KOPT-K1 (cell line): Measurements from ENCODE around the gene NCOA7.
"Not testable (repeated sequence)": the region's sequence is repeated elsewhere in the genome, so short reads cannot be mapped to it uniquely, and the experiment has no call there.

Experiments
- H3K27ac ChIP-seq: fragments of 200-600 bp; sonication (generic); 2 replicates; pipeline ENCODE4 v1.5.1; 2016; ENCODE audit warnings: antibody characterized with exemption, mild to moderate bottlenecking, low read depth, low read length; ENCODE audit not compliant: poor library complexity, severe bottlenecking
- H3K36me3 ChIP-seq: fragments of 200-600 bp; sonication (generic); 2 replicates; pipeline ENCODE4 v1.5.1; 2017; ENCODE audit warnings: antibody characterized with exemption, mild to moderate bottlenecking, low read length, moderate library complexity; ENCODE audit not compliant: insufficient read depth
- H3K9me3 ChIP-seq: fragments of 200-600 bp; sonication (generic); 2 replicates; pipeline ENCODE4 v1.5.1; 2017; ENCODE audit warnings: antibody characterized with exemption, low read length, mild to moderate bottlenecking; ENCODE audit not compliant: insufficient read depth, poor library complexity, severe bottlenecking

NCOA7 gene

DNA sequence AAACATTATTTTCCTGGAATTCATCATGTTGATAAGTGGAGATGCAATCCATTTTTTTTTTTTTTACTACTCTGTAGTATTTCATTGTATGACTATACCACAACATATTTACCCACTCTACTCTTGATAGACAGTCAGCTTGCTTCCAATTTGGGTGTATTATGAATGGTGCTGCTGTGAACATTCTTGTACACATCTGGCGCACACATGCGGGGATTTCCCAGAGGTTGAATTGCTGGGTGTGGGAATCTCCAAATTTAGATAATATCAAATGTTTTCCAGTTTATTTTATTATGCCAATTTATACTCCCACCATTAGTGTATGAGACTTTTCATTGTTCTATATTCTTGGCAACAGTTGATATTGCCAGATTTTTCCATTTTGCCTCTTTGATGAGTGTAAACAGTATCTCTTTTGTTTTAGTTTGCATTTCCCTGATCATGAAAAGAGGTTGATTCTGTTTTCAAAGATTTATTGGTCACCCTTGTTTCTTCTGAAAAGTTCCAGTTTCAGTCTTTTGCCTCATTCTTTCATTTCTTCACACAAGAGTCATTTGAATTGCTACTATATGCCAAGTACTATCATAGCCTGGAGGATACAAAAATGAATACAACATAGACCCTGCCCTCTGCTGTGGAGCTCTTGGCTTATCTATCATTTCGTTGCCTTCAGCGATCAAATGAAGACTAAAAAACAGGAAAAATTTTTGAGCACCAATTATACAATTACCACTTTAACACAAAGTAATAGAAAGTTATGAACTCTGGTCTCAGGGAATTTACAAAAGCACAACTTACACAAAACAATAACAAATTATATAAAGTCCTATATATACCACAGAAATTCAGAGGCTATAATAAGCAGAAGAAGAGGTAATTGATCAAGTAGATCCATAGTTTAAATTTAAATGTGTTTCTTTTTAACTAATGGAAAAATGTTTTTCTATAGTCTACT, 17.1 kb upstream of the NCOA7 start:
- Histone ChIP-seq H3K9me3 (no peaks in the 10 kb centered on the region), H3K27ac (no peak overlapping the region), H3K36me3 (no peaks in the 10 kb centered on the region)

DNA sequence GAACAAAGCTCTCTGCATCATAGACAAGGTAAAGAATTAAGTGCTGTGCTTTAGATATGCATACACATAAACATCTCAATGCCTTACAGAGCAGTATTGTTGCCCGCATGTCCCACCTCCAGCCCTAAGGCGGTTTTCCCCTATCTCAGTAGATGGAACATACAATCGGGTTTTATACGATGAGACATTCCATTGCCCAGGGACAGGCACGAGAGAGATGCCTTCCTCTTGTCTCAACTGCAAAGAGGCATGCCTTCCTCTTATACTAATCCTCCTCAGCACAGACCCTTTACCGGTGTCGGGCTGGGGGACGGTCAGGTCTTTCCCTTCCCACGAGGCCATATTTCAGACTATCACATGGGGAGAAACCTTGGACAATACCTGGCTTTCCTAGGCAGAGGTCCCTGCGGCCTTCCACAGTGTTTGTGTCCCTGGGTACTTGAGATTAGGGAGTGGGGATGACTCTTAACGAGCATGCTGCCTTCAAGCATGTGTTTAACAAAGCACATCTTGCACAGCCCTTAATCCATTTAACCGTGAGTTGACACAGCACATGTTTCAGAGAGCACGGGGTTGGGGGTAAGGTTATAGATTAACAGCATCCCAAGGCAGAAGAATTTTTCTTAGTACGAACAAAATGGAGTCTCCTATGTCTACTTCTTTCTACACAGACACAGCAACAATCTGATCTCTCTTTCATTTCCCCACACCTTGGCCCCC, 14.5 kb upstream of the NCOA7 start:
- H3K9me3 ChIP-seq, H3K36me3 ChIP-seq, H3K27ac ChIP-seq: not testable (repeated sequence)

DNA sequence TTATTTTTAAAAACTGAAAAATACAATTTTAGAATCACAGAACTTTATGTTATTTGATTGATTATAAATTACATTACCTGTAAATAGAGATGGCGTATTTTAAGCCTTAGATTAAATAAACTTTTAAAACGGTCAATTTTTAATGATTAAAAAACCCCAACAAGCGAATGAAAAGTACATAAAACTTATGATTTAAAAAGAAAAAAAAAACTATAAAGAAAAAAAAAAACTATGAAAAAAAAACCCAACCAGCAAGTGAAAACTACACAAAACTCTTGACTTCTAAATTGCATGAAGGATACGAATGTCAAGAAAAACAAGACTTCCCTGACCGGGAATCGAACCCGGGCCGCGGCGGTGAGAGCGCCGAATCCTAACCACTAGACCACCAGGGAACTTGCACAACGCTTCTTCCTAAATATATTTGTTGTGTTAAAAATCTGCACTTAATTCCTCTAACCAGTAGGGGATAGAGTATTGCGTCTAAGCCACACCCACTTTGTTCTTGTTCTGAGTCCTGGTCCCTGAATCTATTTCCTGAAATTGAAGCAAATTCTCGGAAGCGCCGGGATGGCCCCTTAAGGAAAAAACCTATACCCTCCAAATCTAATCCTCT, 10.7 kb upstream of the NCOA7 start:
- Histone ChIP-seq H3K27ac (peak overlapping the region; percentile 68), H3K9me3 (no peaks in the 10 kb centered on the region)

DNA sequence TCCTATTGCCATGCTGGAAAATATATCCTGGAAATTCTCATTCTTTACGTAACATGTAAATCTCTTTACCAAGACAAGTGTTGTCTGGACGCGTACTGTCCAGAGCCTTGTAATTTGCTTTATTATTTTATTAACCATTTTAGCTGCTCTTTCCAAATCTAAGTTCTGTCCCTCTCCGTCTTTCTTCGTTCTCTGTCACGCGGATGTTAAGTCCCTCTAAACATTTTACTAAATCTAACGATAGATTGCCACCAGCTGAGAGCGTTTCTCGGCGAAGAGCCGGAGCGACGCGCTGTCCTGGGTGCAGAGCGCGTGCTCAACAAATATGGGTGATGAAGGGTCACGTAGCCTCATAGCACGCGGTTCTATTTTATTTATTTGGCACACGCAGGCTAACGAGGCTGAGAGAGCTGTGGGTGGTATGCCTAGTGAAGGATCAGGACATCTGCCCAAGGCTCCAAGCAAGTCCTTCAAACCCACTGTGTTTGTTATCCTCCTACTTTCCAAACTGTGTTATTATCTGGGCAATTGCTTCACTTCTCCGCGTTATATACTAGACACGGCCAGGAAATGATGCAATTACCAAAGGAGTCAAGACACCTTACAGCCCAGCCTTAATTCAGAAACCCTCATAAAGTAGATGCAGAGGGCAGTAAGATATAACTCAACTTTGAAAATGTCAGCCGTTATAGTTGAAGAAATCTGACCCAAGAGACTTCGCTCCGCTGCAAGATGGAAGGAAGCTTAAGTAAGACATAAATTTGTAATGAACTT, 10.0 kb upstream of the NCOA7 start:
- Histone ChIP-seq H3K36me3 (no peaks in the 10 kb centered on the region), H3K9me3 (no peaks in the 10 kb centered on the region), H3K27ac (peak overlapping the region; percentile 68)

More for the DNA sequence above, 10.7 kb upstream of the NCOA7 start:
- H3K36me3 ChIP-seq: no peaks in the 10 kb centered on the region

DNA sequence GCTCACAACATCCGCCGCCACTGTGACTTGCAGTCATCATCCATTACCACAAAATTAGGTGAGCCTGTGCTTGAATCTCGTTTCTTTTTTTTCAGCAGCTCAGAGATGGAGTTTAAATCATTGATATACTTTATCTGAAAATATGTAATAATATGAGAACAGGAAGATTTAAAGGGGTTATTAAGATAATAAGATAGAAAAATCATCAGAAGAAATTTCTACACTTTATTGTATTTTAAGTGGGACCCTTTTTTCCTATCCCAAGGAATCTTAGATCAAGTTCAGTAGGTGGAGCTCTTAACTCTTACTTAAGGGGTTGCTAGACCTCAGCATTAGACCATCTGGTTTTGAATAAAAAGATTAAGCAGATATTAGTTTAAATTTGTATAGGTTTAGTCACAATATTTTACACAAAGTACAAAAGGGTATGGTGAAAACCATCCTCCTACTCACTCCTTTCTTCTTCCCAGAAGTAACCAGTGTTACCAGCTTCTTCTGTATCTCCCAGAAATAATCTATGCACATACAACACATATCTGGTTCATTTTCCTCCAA, 9.4 kb upstream of the NCOA7 start:
- Histone ChIP-seq H3K36me3 (no peaks in the 10 kb centered on the region), H3K9me3 (no peaks in the 10 kb centered on the region), H3K27ac (peak overlapping the region; percentile 68)

DNA sequence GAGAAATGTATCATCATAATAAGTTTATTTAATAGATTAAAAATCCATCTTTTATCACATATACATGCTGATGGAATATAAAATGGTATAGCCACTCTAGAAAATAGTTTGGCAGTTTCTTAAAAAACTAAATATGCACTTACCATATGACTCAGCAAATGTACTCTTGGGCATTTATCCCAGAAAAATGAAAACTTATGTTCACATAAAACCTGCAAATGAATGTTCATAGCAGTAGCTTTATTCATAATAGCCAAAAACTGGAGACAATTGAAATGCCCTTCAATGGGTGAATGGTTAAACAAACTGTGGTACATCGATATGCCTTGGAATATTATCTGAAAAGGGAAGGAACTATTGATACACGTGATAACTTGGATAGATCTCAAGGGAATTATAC, 6.4 kb upstream of the NCOA7 start:
- no peak overlapping the region for H3K27ac ChIP-seq
- H3K36me3 ChIP-seq: no peaks in the 10 kb centered on the region
- no peaks in the 10 kb centered on the region for H3K9me3 ChIP-seq

DNA sequence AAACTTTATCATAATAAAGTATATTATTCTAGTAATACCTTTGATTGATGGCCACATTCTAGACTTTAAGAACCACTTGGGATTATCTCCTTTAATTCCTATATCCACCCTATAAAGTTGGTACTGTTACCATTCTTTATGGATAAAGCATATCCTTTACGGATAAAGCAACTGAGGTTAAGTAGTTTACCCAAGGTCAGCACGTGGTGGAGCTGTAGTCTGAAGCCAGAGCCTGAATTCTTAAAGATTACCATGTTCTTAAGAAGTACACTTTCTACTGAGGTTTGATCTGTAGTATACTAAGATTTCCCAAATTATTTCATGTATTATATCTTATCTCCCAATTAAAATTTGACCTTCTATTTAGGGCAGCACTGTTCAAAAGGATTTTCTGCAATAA, 3.0 kb upstream of the NCOA7 start:
- Histone ChIP-seq H3K36me3 (no peaks in the 10 kb centered on the region), H3K9me3 (no peaks in the 10 kb centered on the region), H3K27ac (no peak overlapping the region)

DNA sequence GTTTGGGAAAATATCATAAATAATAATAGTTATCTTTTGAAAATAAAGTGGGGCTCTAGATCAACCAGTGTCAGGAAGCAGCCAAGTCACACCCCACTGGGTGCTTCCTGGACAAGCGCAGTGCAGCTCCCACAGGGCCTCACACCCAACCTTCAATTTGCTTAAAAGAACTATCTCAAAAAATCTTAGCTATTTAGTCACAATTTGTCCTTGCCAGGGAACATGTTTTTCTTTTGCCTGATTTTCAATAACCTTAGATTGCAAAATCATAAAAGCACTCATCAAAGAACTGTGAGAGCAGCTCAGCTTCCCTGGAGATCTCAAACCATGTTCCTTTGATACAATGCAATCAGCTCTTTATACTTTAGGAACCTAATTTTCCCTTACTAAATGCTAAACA, 1.6 kb upstream of the NCOA7 start:
- H3K27ac ChIP-seq: peak overlapping the region; percentile 82
- no peaks in the 10 kb centered on the region for H3K36me3 ChIP-seq
- no peaks in the 10 kb centered on the region for H3K9me3 ChIP-seq

DNA sequence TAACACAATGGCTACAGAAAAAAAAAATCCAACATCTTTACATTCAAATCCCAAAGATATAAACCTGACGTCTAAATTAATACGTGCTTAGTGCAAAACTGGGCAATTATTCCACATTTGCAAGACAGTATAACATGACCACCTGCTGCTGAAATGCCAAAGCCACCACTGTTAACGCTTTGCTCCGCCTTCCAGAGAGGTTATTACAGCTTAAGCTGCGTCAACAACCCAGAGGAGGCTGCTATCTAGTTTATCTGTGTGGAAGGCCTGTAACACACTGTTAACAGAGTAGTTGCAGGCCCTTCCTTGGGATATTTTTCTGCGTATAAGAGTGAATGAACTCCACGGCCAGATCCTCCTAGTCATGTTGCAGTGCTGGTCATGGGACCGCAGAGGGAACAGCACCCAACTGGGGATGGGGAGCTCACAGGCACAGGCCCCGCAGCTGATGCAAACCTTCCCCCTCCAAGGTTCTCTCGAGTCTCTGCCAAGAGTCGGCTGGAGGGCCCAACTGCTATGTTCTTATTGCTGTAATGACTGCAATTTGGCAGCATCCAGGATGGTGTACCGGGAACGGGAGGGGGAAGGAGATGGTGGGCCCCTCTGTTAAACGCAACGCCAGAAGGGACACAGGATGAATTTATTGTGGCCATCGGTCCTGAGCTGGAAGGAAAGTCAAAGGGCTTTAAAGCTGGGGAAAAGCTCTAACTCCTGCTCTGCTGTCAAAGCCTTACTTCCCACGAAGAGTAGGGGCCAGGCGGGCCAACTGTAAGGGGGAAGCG, 993 bp upstream of the NCOA7 start:
- Histone ChIP-seq H3K27ac (peak overlapping the region; percentile 82), H3K9me3 (no peaks in the 10 kb centered on the region), H3K36me3 (no peaks in the 10 kb centered on the region)

DNA sequence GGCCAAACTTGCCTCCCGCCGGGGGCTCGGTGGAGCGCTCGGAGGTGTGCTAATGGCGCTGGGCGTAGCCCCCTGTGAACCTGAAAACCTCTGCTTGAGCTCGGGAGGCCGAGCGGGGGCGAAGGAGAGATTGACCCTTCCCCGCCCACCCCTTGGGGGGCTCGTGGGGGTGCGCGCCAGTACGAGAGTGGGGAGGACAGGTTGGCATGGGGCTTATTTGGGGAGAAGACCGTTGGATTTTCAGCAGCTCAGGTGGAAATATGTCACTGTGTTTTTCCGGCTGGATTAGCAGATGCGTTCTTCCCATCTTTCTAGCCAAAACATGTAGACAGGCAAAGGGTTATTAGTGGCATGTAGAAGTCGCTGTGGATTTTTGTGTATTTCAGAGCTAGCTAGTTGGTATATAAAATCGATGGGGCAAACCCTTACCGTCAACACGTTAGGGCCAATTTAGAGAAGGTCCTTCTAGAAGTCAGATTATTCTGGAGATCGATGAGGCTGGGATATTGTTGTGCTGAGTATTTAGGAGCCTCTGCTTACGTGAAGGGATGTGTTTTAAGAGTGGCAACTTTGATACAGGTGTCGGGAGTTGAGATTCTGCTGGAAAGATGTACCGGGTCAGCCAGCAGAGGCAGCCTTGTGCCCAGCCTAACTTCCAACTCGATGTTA, 525 bp downstream of the NCOA7 start:
- Histone ChIP-seq H3K36me3 (no peaks in the 10 kb centered on the region; the same call in 1 of the 2 replicates), H3K9me3 (no peaks in the 10 kb centered on the region), H3K27ac (peak overlapping the region; percentile 82)

DNA sequence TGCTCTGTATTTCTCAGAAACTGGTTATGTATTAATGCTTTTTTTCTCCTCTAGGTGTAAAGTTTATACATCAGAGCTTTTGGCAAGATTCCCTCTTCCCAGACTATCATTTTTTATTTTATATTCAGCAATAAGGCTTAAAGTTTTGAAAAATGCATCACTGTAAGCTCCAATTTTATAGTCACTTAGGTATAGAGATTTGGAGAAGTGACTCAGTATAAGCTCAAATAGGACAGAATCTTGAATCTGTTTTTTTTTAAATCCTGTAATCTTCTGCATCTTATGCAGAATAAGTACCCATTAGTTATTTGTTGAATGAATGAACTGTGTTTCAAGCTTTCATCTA, 1.0 kb downstream of the NCOA7 start:
- Histone ChIP-seq H3K9me3 (no peaks in the 10 kb centered on the region), H3K36me3 (peaks cover 2% of the 10 kb centered on the region; the same call in 1 of the 2 replicates), H3K27ac (peak overlapping the region; percentile 82)

DNA sequence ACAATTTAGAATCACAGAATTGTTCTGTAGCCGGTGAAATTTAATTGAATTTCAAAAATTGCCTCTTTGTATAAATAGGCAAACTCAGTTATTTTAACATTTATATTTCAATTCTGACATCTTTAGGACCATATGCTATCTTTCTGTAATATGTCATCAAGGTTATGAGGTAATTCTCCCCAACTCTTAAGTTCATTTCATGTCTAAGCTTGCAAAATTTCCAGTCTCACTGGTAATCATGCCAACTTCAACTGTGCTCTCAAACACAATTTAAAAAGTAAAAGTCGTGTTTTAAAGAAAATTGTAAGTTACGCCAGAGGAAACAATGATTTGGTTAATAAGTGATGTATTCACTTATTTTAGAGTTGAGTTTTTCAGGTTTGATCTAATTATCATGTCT, 1.4 kb downstream of the NCOA7 start:
- no peak overlapping the region for H3K27ac ChIP-seq

DNA sequence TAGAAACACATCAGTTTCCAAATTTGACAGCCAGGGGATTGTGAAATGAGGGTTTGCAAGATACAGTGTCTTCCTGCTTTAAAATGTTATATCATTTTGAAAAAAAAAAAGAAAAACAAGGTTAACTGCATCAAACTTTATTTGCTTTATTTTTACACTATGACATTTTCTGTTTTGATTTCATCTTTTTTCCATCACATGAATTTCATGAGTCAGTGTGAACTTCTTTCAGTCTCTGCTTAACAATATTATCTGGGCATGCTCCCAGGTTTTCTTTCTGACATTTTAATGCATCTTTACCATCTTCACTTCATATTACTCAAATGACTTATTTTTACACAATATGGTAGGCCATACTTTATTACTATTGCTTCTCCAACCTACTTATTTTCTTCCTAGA, 1.9 kb downstream of the NCOA7 start:
- no peak overlapping the region for H3K27ac ChIP-seq
- peaks cover 5% of the 10 kb centered on the region; the same call in 1 of the 2 replicates for H3K36me3 ChIP-seq
- H3K9me3 ChIP-seq: no peaks in the 10 kb centered on the region

More for the DNA sequence above, 1.4 kb downstream of the NCOA7 start:
- H3K9me3 ChIP-seq: no peaks in the 10 kb centered on the region
- H3K36me3 ChIP-seq: peaks cover 5% of the 10 kb centered on the region; the same call in 1 of the 2 replicates
